SKM-1 treated with dmso at 0.1 percent for 144 hours (cell line): Measurements from ENCODE around the gene PRIMA1.

Experiments
- DNase-seq: peaks from one replicate; lab custom pipeline; 2025; ENCODE audit not compliant: unreplicated experiment; lab: John Stamatoyannopoulos, UW

PRIMA1 gene

GRCh38 chr14:93713726-93714405 is 74.4 kb downstream of the PRIMA1 start:
- no peak for DNase-seq

- DNase-seq = no peak
Observed at GRCh38 chr14:93712838-93713724, 75.2 kb downstream of the PRIMA1 start.

GRCh38 chr14:93712079-93712837 is 76.0 kb downstream of the PRIMA1 start:
- no peak for DNase-seq

- no peak for DNase-seq
Observed at GRCh38 chr14:93709249-93709648, 79.0 kb downstream of the PRIMA1 start.

GRCh38 chr14:93708800-93709199 is 79.5 kb downstream of the PRIMA1 start:
- DNase-seq = no peak

GRCh38 chr14:93708311-93708734 is 80.0 kb downstream of the PRIMA1 start:
- DNase-seq = no peak

- no peak for DNase-seq
Observed at GRCh38 chr14:93707475-93707874, 80.8 kb downstream of the PRIMA1 start.

GRCh38 chr14:93706360-93706955 is 81.8 kb downstream of the PRIMA1 start:
- no peak for DNase-seq

- no peak for DNase-seq
Observed at GRCh38 chr14:93705513-93706156, 82.7 kb downstream of the PRIMA1 start.

GRCh38 chr14:93703941-93704340 is 84.3 kb downstream of the PRIMA1 start:
- DNase-seq = no peak

GRCh38 chr14:93702946-93703345 is 85.3 kb downstream of the PRIMA1 start:
- DNase-seq = no peak

- DNase-seq = no peak
Observed at GRCh38 chr14:93701562-93701961, 86.7 kb downstream of the PRIMA1 start.

- DNase-seq = no peak
Observed at GRCh38 chr14:93700928-93701327, 87.4 kb downstream of the PRIMA1 start.

- no peak for DNase-seq
Observed at GRCh38 chr14:93693914-93694313, 94.4 kb downstream of the PRIMA1 start.

- no peak for DNase-seq
Observed at GRCh38 chr14:93691042-93691780, 97.1 kb downstream of the PRIMA1 start.

- no peak for DNase-seq
Observed at GRCh38 chr14:93690146-93690545, 98.1 kb downstream of the PRIMA1 start.

- no peak for DNase-seq
Observed at GRCh38 chr14:93688820-93689219, 99.5 kb downstream of the PRIMA1 start.

- no peak for DNase-seq
Observed at GRCh38 chr14:93688239-93688666, 100.0 kb downstream of the PRIMA1 start.

GRCh38 chr14:93686268-93686667 is 102.0 kb downstream of the PRIMA1 start:
- no peak for DNase-seq
